IPS DF 6.9 (cell line): ENCODE data around the gene MDM2.

Experiments used
- DNase-seq: peaks from one replicate; pipeline ENCODE4 v3.0.0-alpha.2; 2013; ENCODE audit warnings: low read depth, low spot score
- H3K27ac ChIP-seq: one replicate; pipeline ENCODE4 v1.5.1; 2013; ENCODE audit warnings: low read length, control low read depth
- H3K27me3 ChIP-seq: 2 replicates; pipeline ENCODE4 v1.6.1; 2013; ENCODE audit warnings: mild to moderate bottlenecking, low read length; ENCODE audit not compliant: control insufficient read depth, insufficient read depth
- H3K36me3 ChIP-seq: 2 replicates; pipeline ENCODE4 v1.6.1; 2013; ENCODE audit warnings: low read length; ENCODE audit not compliant: control insufficient read depth, insufficient read depth
- H3K4me1 ChIP-seq: 2 replicates; pipeline ENCODE4 v1.6.1; 2013; ENCODE audit warnings: low read length; ENCODE audit not compliant: control insufficient read depth, insufficient read depth
- H3K4me3 ChIP-seq: 2 replicates; pipeline ENCODE4 v1.5.1; 2013; ENCODE audit warnings: mild to moderate bottlenecking, low read length
- H3K9me3 ChIP-seq: 2 replicates; pipeline ENCODE4 v1.6.1; 2013; ENCODE audit warnings: low read length, inconsistent platforms; ENCODE audit not compliant: control insufficient read depth, insufficient read depth
- WGBS: extraction: QIAGEN DNeasy Blood & Tissue Kit; methylation state at CpG from one replicate; pipeline ENCODE4 v1.1.7; 2013; ENCODE audit warnings: mixed read lengths, missing lambda C conversion rate; ENCODE audit not compliant: insufficient read length, insufficient coverage; 5-methylcytosine and 5-hydroxymethylcytosine counted together

The MDM2 gene

GRCh38 chr12:68828672-68829068 lies 20.7 kb downstream of the MDM2 start:
- H3K27ac ChIP-seq = no peak overlapping the region
- no CpG with 5 or more reads among the region's 7 CpGs for WGBS
- H3K9me3 ChIP-seq = no peaks in the 10 kb centered on the region
- H3K27me3 ChIP-seq = no peaks in the 10 kb centered on the region
- no peak overlapping the region for H3K4me3 ChIP-seq
- H3K36me3 ChIP-seq = peaks cover 12% of the 10 kb centered on the region; the same call in 1 of the 2 replicates
- DNase-seq = no peak
- no peaks in the 10 kb centered on the region for H3K4me1 ChIP-seq

- Histone ChIP-seq H3K36me3 (peaks cover 6% of the 10 kb centered on the region; the same call in 1 of the 2 replicates), H3K4me3 (no peak overlapping the region), H3K4me1 (peaks cover 1% of the 10 kb centered on the region; the same call in 1 of the 2 replicates), H3K9me3 (no peaks in the 10 kb centered on the region), H3K27me3 (no peaks in the 10 kb centered on the region), H3K27ac (no peak overlapping the region)
- no peak for DNase-seq
- no CpG with 5 or more reads among the region's 6 CpGs for WGBS
Measured at GRCh38 chr12:68831272-68831671, 23.3 kb downstream of the MDM2 start.

- no peaks in the 10 kb centered on the region for H3K9me3 ChIP-seq
- peaks cover 1% of the 10 kb centered on the region; the same call in 1 of the 2 replicates for H3K4me1 ChIP-seq
- DNase-seq = no peak
- no peak overlapping the region for H3K4me3 ChIP-seq
- H3K27ac ChIP-seq = no peak overlapping the region
- no CpG with 5 or more reads among the region's 14 CpGs for WGBS
- H3K27me3 ChIP-seq = no peaks in the 10 kb centered on the region
- H3K36me3 ChIP-seq = peaks cover 6% of the 10 kb centered on the region; the same call in 1 of the 2 replicates
Measured at GRCh38 chr12:68831751-68832503, 23.9 kb downstream of the MDM2 start.

- peaks cover 8% of the 10 kb centered on the region; the same call in 1 of the 2 replicates for H3K36me3 ChIP-seq
- no peak for DNase-seq
- no peak overlapping the region for H3K4me3 ChIP-seq
- H3K27me3 ChIP-seq = no peaks in the 10 kb centered on the region
- no CpG with 5 or more reads among the region's 4 CpGs for WGBS
- no peaks in the 10 kb centered on the region for H3K9me3 ChIP-seq
- peaks cover 1% of the 10 kb centered on the region; the same call in 1 of the 2 replicates for H3K4me1 ChIP-seq
- H3K27ac ChIP-seq = no peak overlapping the region
Measured at GRCh38 chr12:68832504-68832867, 24.5 kb downstream of the MDM2 start.

- peaks cover 10% of the 10 kb centered on the region; the same call in 1 of the 2 replicates for H3K36me3 ChIP-seq
Measured at GRCh38 chr12:68833508-68833907, 25.5 kb downstream of the MDM2 start.

GRCh38 chr12:68835333-68835908 lies 27.4 kb downstream of the MDM2 start:
- Histone ChIP-seq H3K27ac (no peak overlapping the region), H3K4me1 (peaks cover 1% of the 10 kb centered on the region; the same call in 1 of the 2 replicates), H3K27me3 (no peaks in the 10 kb centered on the region), H3K4me3 (no peak overlapping the region), H3K36me3 (peaks cover 17% of the 10 kb centered on the region; the same call in 1 of the 2 replicates), H3K9me3 (no peaks in the 10 kb centered on the region)
- WGBS = no CpG with 5 or more reads among the region's 10 CpGs
- no peak for DNase-seq

More at GRCh38 chr12:68833508-68833907, 25.5 kb downstream of the MDM2 start:
- peaks cover 1% of the 10 kb centered on the region; the same call in 1 of the 2 replicates for H3K4me1 ChIP-seq
- no peak overlapping the region for H3K27ac ChIP-seq
- no peak for DNase-seq
- H3K9me3 ChIP-seq = no peaks in the 10 kb centered on the region
- H3K27me3 ChIP-seq = no peaks in the 10 kb centered on the region
- H3K4me3 ChIP-seq = no peak overlapping the region
- WGBS = no CpG with 5 or more reads among the region's 4 CpGs

GRCh38 chr12:68837215-68837614 lies 29.2 kb downstream of the MDM2 start:
- H3K4me1 ChIP-seq = peaks cover 1% of the 10 kb centered on the region; the same call in 1 of the 2 replicates
- DNase-seq = no peak

GRCh38 chr12:68838046-68838886 lies 30.3 kb downstream of the MDM2 start:
- H3K36me3 ChIP-seq = peaks cover 20% of the 10 kb centered on the region; the same call in 1 of the 2 replicates
- H3K4me1 ChIP-seq = peaks cover 1% of the 10 kb centered on the region; the same call in 1 of the 2 replicates
- DNase-seq = no peak
- no peaks in the 10 kb centered on the region for H3K9me3 ChIP-seq
- H3K27ac ChIP-seq = no peak overlapping the region
- H3K27me3 ChIP-seq = no peaks in the 10 kb centered on the region
- no peak overlapping the region for H3K4me3 ChIP-seq
- WGBS = 100% methylated on average over 1 of the region's 5 CpGs

More at GRCh38 chr12:68837215-68837614, 29.2 kb downstream of the MDM2 start:
- WGBS = no CpG with 5 or more reads among the region's 1 CpG
- H3K27ac ChIP-seq = no peak overlapping the region
- no peaks in the 10 kb centered on the region for H3K27me3 ChIP-seq
- peaks cover 20% of the 10 kb centered on the region; the same call in 1 of the 2 replicates for H3K36me3 ChIP-seq
- H3K9me3 ChIP-seq = no peaks in the 10 kb centered on the region
- H3K4me3 ChIP-seq = no peak overlapping the region

- Histone ChIP-seq H3K27me3 (no peaks in the 10 kb centered on the region), H3K36me3 (peaks cover 20% of the 10 kb centered on the region; the same call in 1 of the 2 replicates), H3K27ac (no peak overlapping the region), H3K4me3 (no peak overlapping the region), H3K9me3 (no peaks in the 10 kb centered on the region), H3K4me1 (peaks cover 1% of the 10 kb centered on the region; the same call in 1 of the 2 replicates)
- no peak for DNase-seq
- WGBS = no CpG with 5 or more reads among the region's 2 CpGs
Measured at GRCh38 chr12:68839183-68840147, 31.5 kb downstream of the MDM2 start.
